Dermis microvascular lymphatic vessel endothelial cell (primary cell): ENCODE data around the gene HGF. TPM values are rescaled to one million over a fixed set of nuclear protein-coding genes. Genes with fewer than 3 reads are reported as not detected.

Source experiments
- DNase-seq, 2 donors: peaks; one replicate each; pipeline versions ENCODE4 v3.0.0 to v3.0.0-alpha.2; 2010; ENCODE audit warnings: low read depth in 2 of 2
- total RNA-seq: library from RNA; depleted of rRNA; stranded (reverse); fragments of >200 nt; gene quantifications from 2 replicates; pipeline ENCODE4 v1.2.1, GENCODE V29; 2014

HGF gene
- total RNA-seq, 1 donor from 2014 or later, result 0.77 TPM

- DNase-seq, result peak in 1 of 2 donors; percentile 98
Measured at GRCh38 chr7:81684514-81685269, 85.2 kb downstream of the HGF start.

DNA sequence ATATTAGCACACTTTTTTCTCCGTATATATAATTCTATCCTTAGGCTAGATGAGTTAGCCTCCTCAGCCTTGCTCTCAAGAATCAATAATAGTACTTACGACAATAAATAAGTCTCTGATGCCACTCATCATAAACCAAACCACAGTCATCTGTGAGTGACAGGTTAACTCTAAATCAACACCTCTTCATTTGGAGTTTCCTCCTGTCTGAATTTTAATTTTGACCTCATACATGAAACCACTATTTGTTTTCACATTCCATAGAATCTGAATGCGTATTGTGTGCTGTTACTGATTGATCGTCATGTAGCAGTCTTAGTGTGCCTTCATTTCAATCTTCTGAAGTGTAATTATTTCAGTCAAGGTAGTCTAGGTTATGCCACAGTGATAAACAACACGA lies 85.8 kb downstream of the HGF start:
- DNase-seq, result no peak

DNA sequence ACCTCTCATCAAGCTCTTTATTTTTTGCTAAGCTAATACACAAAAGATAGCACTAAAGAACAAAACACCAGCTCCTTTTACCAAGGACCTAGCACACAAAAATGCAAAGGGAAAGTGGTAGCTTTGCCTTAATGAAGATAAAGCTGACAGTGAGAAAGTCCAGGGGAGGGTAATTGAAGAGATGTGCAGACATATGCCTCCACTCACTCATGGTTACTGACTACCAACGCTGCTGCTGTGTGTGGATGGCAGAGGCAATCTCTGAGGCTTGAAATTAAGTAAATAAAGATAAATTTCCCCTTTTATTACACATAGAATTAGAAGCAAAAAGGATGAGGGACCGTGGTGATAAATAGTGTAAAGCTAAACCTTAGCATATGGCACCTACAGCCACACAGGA lies 87.0 kb downstream of the HGF start:
- DNase-seq, result no peak

- no peak for DNase-seq
Measured at GRCh38 chr7:81680120-81680519, 89.7 kb downstream of the HGF start.

- DNase-seq, result no peak
Measured at GRCh38 chr7:81676813-81677212, 93.0 kb downstream of the HGF start.

GRCh38 chr7:81676105-81676811 lies 93.6 kb downstream of the HGF start:
- no peak for DNase-seq

- no peak for DNase-seq
Measured at GRCh38 chr7:81674431-81674830, 95.4 kb downstream of the HGF start.

DNA sequence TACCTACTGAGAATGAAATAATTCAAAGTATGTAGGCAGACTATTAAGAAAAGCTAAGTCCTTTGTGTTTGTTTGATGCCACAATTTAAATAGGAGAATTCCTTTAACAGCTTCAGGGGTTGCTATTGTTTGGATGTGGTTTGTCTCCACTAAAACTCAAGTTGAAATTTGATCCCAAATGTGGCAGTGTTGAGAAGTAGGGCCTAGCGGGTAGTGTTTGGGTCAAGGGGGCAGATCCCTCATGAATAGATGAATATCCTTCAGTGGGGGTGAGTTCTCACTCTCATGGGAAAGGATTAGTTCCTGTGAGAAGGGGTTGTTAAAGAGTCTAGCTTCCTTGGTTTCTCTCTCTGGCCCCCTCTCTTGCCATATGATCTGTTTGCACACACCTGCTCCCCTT lies 97.0 kb downstream of the HGF start:
- DNase-seq, result no peak

GRCh38 chr7:81669476-81670105 lies 100.3 kb downstream of the HGF start:
- DNase-seq, result no peak

DNA sequence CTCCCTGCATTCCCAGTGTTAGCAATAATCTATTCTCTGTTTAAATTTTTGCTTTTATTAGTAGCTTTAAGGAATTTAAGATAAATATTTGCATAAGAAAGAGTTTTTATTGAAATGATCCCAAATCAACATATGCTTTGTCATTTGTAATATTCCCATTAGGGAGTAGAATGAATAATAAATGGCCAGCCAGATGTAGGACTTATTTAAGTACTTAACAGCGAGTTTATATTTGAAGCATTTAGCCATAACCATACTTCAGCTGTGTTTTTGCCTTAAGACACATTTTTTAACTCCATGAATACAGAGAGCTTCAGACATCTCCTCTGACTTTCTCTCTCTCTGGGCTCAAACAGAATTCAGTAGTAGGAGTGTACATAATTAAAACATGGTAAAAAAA lies 103.6 kb downstream of the HGF start:
- no peak for DNase-seq

GRCh38 chr7:81665236-81665635 lies 104.6 kb downstream of the HGF start:
- no peak for DNase-seq

GRCh38 chr7:81664304-81664703 lies 105.5 kb downstream of the HGF start:
- DNase-seq, result no peak

DNA sequence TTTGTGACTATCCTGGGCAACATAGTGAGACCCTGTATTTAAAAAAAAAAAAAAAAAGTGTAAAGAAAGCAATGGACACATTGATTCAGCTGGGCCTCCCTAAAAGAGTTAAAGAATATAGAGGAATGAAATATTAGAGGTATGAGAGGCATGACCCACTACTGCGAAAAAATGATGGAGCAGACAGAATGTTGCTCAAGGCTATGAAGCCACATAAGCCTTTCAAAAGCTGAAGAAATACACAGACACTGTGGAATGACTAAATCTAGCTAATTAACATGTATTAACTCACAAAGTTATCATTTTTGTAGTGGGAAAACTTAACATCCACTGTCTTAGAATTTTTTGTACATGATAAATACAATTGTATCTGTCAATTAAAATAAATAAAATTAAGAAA lies 107.3 kb downstream of the HGF start:
- DNase-seq, result no peak

DNA sequence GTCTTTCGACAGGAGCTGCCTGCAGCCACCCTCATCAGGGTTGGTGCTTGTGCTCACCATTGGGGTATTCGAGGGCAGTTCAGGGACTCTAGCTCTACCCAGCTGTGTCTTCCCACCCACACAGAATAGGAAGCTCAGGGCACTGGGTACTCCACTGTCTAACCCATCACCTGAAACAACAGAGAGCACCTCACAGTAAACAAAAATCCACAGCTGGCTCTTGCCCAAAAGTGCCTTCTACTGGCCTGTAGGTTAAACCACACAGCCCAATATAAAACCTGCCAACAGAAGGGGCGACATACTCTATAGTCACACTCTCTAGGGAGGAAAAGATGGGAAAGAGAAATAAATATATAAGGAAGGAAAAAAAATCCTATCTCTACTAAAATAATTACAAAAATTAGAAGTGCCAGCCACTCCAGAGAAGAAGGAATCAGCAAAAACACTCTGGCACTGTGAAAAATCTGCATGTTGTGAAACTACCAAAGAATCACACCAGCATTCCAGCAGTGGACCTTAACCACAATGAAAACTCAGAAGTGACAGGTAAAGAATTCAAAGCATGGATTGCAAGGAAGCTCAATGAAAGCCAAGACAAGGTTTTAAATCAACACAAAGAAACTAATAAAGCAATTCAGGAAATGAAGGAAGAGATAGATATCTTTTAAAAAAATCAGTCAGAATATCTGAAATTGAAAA lies 110.0 kb downstream of the HGF start:
- no peak for DNase-seq

DNA sequence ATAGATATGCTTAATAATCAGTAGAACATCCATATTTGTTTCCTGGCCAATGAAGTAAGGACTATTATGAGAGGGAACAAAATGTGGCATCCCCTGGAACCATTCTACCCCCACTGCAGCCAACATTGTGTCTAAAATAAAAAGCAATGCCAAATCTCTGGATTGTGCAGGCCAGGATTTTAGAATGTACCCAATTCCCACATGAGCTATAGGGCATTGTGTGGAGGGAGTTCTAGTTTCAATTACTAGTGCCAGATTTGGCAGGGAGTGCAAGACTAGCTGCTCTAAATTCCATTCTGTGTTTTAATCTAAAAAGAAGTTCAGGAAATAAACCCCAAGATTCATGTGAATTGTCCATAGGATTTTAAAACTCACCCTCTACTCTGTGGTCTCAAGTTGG lies 112.3 kb downstream of the HGF start:
- no peak for DNase-seq

GRCh38 chr7:81655271-81655670 lies 114.6 kb downstream of the HGF start:
- DNase-seq, result no peak

DNA sequence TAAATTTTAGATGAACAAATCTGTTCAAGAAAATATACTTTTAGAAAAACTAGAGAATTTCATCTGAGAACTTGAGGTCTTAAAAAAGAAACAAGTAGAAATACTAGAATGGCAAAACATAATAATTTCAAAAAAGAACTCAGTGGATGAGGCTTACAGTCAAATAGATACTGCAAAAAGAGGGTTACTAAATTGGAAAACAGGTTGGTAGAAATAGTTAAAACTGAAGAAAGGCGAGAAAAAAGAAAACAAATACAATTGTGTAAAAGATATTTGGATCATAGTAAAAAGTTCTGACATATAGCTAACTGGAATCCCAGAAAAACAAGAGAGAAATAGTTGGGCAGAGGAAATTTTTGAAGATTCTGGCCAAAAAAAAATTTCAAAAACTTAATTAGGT lies 117.6 kb downstream of the HGF start:
- DNase-seq, result no peak
